ENCODE measurements around the gene CALML3.

The CALML3 gene

GRCh38 chr10:5527332-5528200 lies 2.8 kb downstream of the CALML3 start:
- no peak for DNase-seq
- no peak for ATAC-seq

GRCh38 chr10:5528989-5529701 lies 4.4 kb downstream of the CALML3 start:
- ATAC-seq (no peak), DNase-seq (no peak)

- DNase-seq: no peak
- ATAC-seq: no peak
Observed at GRCh38 chr10:5529702-5530411, 5.1 kb downstream of the CALML3 start.

- DNase-seq (no peak), ATAC-seq (no peak)
Observed at GRCh38 chr10:5530412-5530806, 5.6 kb downstream of the CALML3 start.

GRCh38 chr10:5530846-5531557 lies 6.2 kb downstream of the CALML3 start:
- no peak for ATAC-seq
- DNase-seq: no peak

GRCh38 chr10:5531558-5532306 lies 7.0 kb downstream of the CALML3 start:
- no peak for DNase-seq
- ATAC-seq: no peak

- DNase-seq (no peak), ATAC-seq (no peak)
Observed at GRCh38 chr10:5532307-5532605, 7.5 kb downstream of the CALML3 start.

GRCh38 chr10:5532618-5533097 lies 7.9 kb downstream of the CALML3 start:
- ATAC-seq (no peak), DNase-seq (no peak)

- ATAC-seq: no peak
- DNase-seq: no peak
Observed at GRCh38 chr10:5533098-5533731, 8.5 kb downstream of the CALML3 start.

- DNase-seq (no peak), ATAC-seq (no peak)
Observed at GRCh38 chr10:5534051-5534821, 9.5 kb downstream of the CALML3 start.

- ATAC-seq (no peak), DNase-seq (no peak)
Observed at GRCh38 chr10:5534880-5535856, 10.4 kb downstream of the CALML3 start.

- ATAC-seq (no peak), DNase-seq (no peak)
Observed at GRCh38 chr10:5536486-5537081, 11.8 kb downstream of the CALML3 start.

GRCh38 chr10:5537684-5538083 lies 12.9 kb downstream of the CALML3 start:
- ATAC-seq (no peak), DNase-seq (no peak)

- no peak for DNase-seq
- ATAC-seq: no peak
Observed at GRCh38 chr10:5538446-5538845, 13.7 kb downstream of the CALML3 start.

- ATAC-seq: no peak
- no peak for DNase-seq
Observed at GRCh38 chr10:5538892-5539651, 14.3 kb downstream of the CALML3 start.

- DNase-seq (no peak), ATAC-seq (no peak)
Observed at GRCh38 chr10:5540080-5540479, 15.3 kb downstream of the CALML3 start.

- DNase-seq: no peak
- no peak for ATAC-seq
Observed at GRCh38 chr10:5540891-5541290, 16.1 kb downstream of the CALML3 start.

GRCh38 chr10:5542100-5542499 lies 17.3 kb downstream of the CALML3 start:
- DNase-seq (no peak), ATAC-seq (no peak)

All from stimulated activated naive CD8-positive, alpha-beta T cell treated with anti-CD3 and anti-CD28 coated beads, Interleukin-15, Interleukin-2, amounts not matched to agents 100 U/mL and 50 U/mL, for 24 hours (primary cell).